ENCODE results near the gene RASSF8. TPM values are rescaled to one million over a fixed set of nuclear protein-coding genes. Genes with fewer than 3 reads are reported as not detected.

RASSF8 gene
- total RNA-seq, 1 donor from 2014 or later = 39.5 TPM

GRCh38 chr12:25975682-25976081 lies 17.2 kb downstream of the RASSF8 start:
- H3K9ac ChIP-seq (ENCODE audit: low read length) = no peak overlapping the region

DNA sequence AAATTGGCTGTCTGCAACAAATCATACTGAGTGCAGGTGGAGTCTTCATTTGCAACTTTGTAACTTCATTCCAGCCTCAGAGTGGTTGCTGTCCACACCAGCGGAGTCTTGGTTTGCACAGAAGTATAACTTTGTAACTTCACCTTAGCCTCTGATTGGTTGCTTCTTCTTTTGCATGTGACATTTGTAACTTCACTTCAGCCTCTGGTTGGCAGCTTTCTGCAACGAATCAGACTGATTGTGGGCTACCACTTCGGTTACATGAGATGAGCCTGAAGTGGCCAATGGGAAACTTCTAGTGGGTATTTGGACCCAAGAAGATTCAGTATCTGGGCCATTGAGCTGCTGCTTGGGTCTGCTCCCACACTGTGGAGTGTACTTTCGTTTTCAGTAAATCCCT lies 17.8 kb downstream of the RASSF8 start:
- Mint-ChIP-seq H3K9me3 (ENCODE audit: unreplicated experiment) (no peaks in the 10 kb centered on the region), H3K27me3 (ENCODE audit: low read depth, unreplicated experiment) (no peaks in the 10 kb centered on the region), H3K27ac (ENCODE audit: unreplicated experiment) (no peak overlapping the region), H3K36me3 (ENCODE audit: low read depth, unreplicated experiment) (no peaks in the 10 kb centered on the region), H3K4me3 (ENCODE audit: unreplicated experiment) (no peak overlapping the region), H3K4me1 (ENCODE audit: low read depth, unreplicated experiment) (peaks cover 4% of the 10 kb centered on the region)
- H3K4me1 ChIP-seq (ENCODE audit: insufficient read depth, low read length) = peaks cover 24% of the 10 kb centered on the region
- H3K36me3 ChIP-seq (ENCODE audit: insufficient read depth, low read length) = no peaks in the 10 kb centered on the region
- H2AFZ ChIP-seq (ENCODE audit: low read depth, low read length) = no peak overlapping the region
- H3K79me2 ChIP-seq (ENCODE audit: insufficient read depth, low read length) = peaks cover 100% of the 10 kb centered on the region
- H3K27me3 ChIP-seq (ENCODE audit: insufficient read depth, low read length) = no peaks in the 10 kb centered on the region
- TF ChIP-seq, protein P1, sequence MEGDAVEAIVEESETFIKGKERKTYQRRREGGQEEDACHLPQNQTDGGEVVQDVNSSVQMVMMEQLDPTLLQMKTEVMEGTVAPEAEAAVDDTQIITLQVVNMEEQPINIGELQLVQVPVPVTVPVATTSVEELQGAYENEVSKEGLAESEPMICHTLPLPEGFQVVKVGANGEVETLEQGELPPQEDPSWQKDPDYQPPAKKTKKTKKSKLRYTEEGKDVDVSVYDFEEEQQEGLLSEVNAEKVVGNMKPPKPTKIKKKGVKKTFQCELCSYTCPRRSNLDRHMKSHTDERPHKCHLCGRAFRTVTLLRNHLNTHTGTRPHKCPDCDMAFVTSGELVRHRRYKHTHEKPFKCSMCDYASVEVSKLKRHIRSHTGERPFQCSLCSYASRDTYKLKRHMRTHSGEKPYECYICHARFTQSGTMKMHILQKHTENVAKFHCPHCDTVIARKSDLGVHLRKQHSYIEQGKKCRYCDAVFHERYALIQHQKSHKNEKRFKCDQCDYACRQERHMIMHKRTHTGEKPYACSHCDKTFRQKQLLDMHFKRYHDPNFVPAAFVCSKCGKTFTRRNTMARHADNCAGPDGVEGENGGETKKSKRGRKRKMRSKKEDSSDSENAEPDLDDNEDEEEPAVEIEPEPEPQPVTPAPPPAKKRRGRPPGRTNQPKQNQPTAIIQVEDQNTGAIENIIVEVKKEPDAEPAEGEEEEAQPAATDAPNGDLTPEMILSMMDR (IDR thresholded peaks at IDR 0.05; ENCODE audit: insufficient read depth, low read depth, low read length) = no peak
- TF ChIP-seq EZH2 (IDR thresholded peaks at IDR 0.05; ENCODE audit: insufficient read depth, low read length) = no peak
- peak overlapping the region; percentile 56 for H3K9ac ChIP-seq (ENCODE audit: low read length)
- H3K4me3 ChIP-seq (ENCODE audit: insufficient read depth, low read depth, low read length) = no peak overlapping the region
- peaks cover 50% of the 10 kb centered on the region for H4K20me1 ChIP-seq (ENCODE audit: insufficient read depth, low read length)
- FAIRE-seq = no peak
- H3K4me2 ChIP-seq (ENCODE audit: low read length) = peak overlapping the region; percentile 73
- no peaks in the 10 kb centered on the region for H3K9me3 ChIP-seq (ENCODE audit: insufficient read depth, low read depth, low read length)
- H3K27ac ChIP-seq (ENCODE audit: low read depth, low read length) = peak overlapping the region; percentile 75
- no peak for DNase-seq (ENCODE audit: low read depth)

More at GRCh38 chr12:25975682-25976081, 17.2 kb downstream of the RASSF8 start:
- H3K27me3 Mint-ChIP-seq (ENCODE audit: low read depth, unreplicated experiment) = no peaks in the 10 kb centered on the region
- Histone ChIP-seq H3K79me2 (ENCODE audit: insufficient read depth, low read length) (peaks cover 100% of the 10 kb centered on the region), H4K20me1 (ENCODE audit: insufficient read depth, low read length) (peaks cover 50% of the 10 kb centered on the region), H3K4me3 (ENCODE audit: insufficient read depth, low read depth, low read length) (no peak overlapping the region), H3K27me3 (ENCODE audit: insufficient read depth, low read length) (no peaks in the 10 kb centered on the region), H3K36me3 (ENCODE audit: insufficient read depth, low read length) (no peaks in the 10 kb centered on the region), H3K9me3 (ENCODE audit: insufficient read depth, low read depth, low read length) (no peaks in the 10 kb centered on the region), H3K4me1 (ENCODE audit: insufficient read depth, low read length) (peaks cover 26% of the 10 kb centered on the region), H3K4me2 (ENCODE audit: low read length) (no peak overlapping the region), H2AFZ (ENCODE audit: low read depth, low read length) (no peak overlapping the region), H3K27ac (ENCODE audit: low read depth, low read length) (no peak overlapping the region)
- H3K4me1 Mint-ChIP-seq (ENCODE audit: low read depth, unreplicated experiment) = peaks cover 4% of the 10 kb centered on the region
- TF ChIP-seq, protein P1 (IDR thresholded peaks at IDR 0.05; ENCODE audit: insufficient read depth, low read depth, low read length) = no peak
- no peak for TF ChIP-seq EZH2 (IDR thresholded peaks at IDR 0.05; ENCODE audit: insufficient read depth, low read length)
- H3K36me3 Mint-ChIP-seq (ENCODE audit: low read depth, unreplicated experiment) = no peaks in the 10 kb centered on the region
- no peaks in the 10 kb centered on the region for H3K9me3 Mint-ChIP-seq (ENCODE audit: unreplicated experiment)
- no peak overlapping the region for H3K4me3 Mint-ChIP-seq (ENCODE audit: unreplicated experiment)
- no peak overlapping the region for H3K27ac Mint-ChIP-seq (ENCODE audit: unreplicated experiment)
- DNase-seq (ENCODE audit: low read depth) (no peak), FAIRE-seq (no peak)

DNA sequence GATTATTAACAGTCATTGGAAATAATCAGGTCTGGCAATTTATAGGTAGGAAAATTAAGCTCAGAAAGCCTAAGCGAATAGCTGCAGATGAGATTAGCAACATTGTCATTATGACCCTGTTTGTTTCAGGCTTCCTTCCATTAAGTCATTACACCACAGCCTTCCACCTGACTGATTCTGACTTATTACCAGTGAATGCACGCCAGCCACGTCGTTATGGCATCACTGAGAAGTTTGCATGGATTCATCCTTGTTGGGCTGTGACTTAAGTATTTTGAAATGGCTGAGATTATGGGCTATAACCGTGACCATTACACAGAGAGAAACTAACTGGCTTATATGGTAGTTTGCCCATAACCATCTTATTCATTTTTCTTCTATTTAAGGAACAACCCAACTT lies 18.6 kb downstream of the RASSF8 start:
- H3K27ac Mint-ChIP-seq (ENCODE audit: unreplicated experiment) = no peak overlapping the region
- H3K4me3 ChIP-seq (ENCODE audit: insufficient read depth, low read depth, low read length) = no peak overlapping the region

More for the DNA sequence above, 18.6 kb downstream of the RASSF8 start:
- peaks cover 21% of the 10 kb centered on the region for H3K4me1 ChIP-seq (ENCODE audit: insufficient read depth, low read length)
- H3K79me2 ChIP-seq (ENCODE audit: insufficient read depth, low read length) = peaks cover 100% of the 10 kb centered on the region
- peaks cover 54% of the 10 kb centered on the region for H4K20me1 ChIP-seq (ENCODE audit: insufficient read depth, low read length)
- Mint-ChIP-seq H3K27me3 (ENCODE audit: low read depth, unreplicated experiment) (no peaks in the 10 kb centered on the region), H3K36me3 (ENCODE audit: low read depth, unreplicated experiment) (no peaks in the 10 kb centered on the region), H3K4me1 (ENCODE audit: low read depth, unreplicated experiment) (peaks cover 4% of the 10 kb centered on the region), H3K9me3 (ENCODE audit: unreplicated experiment) (no peaks in the 10 kb centered on the region), H3K4me3 (ENCODE audit: unreplicated experiment) (no peak overlapping the region)
- no peak overlapping the region for H2AFZ ChIP-seq (ENCODE audit: low read depth, low read length)
- FAIRE-seq (peak; percentile 34), DNase-seq (ENCODE audit: low read depth) (peak; percentile 97)
- H3K9ac ChIP-seq (ENCODE audit: low read length) = peak overlapping the region; percentile 56
- no peak for TF ChIP-seq EZH2 (IDR thresholded peaks at IDR 0.05; ENCODE audit: insufficient read depth, low read length)
- TF ChIP-seq, protein P1 (IDR thresholded peaks at IDR 0.05; ENCODE audit: insufficient read depth, low read depth, low read length) = no peak
- peak overlapping the region; percentile 75 for H3K27ac ChIP-seq (ENCODE audit: low read depth, low read length)
- no peaks in the 10 kb centered on the region for H3K9me3 ChIP-seq (ENCODE audit: insufficient read depth, low read depth, low read length)
- H3K36me3 ChIP-seq (ENCODE audit: insufficient read depth, low read length) = no peaks in the 10 kb centered on the region
- no peaks in the 10 kb centered on the region for H3K27me3 ChIP-seq (ENCODE audit: insufficient read depth, low read length)
- H3K4me2 ChIP-seq (ENCODE audit: low read length) = peak overlapping the region; percentile 73
